Medulla oblongata (tissue), 1 donor: ENCODE measurements around the gene NAMPT.
"Not testable (repeated sequence)": the region's sequence is repeated elsewhere in the genome, so short reads cannot be mapped to it uniquely, and the experiment has no call there.

Experiments used
- DNase-seq: peaks from one replicate; pipeline ENCODE4 v3.0.0-alpha.2; 2015; ENCODE audit errors: extremely low spot score

The NAMPT gene

DNA sequence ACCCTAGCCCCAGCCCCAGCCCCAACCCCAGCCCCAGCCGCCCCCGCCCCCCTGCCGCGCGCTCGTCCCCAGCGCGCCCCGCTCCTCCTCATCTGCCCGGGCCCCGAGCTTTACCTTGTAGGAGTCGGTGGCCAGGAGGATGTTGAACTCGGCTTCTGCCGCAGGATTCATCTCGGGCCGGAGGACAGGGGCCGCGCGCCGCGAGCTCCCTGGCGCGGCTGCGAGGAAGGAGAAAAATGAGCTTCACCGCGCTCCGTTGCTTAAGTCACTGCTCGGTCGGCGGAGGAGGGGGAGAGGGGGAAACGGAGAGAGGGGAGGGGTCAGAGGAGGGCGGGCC, at the start of gene NAMPT:
Gene NAMPT, minus strand, starts transcription at position 270 of the 337 bp plus-strand sequence. Its CDS starts 99 bp downstream, at position 171.
- DNase-seq = no peak

- DNase-seq = no peak
Observed at GRCh38 chr7:106332201-106332600, 47.4 kb upstream of the NAMPT start.

DNA sequence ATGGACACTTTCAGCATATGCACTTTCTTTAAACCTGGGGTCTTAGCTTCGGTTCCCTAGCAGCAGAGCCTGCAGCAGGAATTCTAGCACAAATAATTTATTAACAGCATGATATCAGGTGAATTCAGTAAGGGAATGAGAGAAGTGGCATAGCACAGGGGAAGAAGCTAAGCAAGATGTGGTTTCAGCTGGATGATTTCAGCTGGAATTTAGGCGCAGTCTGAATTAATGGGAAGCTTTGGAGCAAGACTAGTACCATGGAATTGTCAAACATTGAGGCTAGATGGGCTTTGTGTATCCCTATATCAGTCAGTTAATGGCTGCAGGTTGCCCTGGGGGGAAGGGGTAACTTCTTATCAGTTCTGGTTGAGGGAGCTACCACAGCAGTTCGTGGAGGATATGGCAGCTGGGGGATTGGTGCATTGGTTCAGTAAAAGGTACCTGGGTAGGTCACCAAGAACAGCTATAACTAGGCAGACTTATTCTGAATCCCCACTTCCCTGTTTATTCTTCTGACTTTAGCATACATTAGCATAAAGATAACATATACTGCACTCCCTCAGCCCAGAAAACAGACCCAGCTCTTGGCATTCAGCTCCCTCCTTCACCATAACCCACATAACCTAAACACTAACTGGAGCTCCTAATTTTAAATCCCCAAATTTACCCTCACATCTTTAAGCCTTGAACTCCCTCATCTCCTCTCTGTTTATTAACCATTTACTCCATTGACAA, 46.8 kb upstream of the NAMPT start:
- DNase-seq = no peak

GRCh38 chr7:106329971-106330733, 45.4 kb upstream of the NAMPT start:
- no peak for DNase-seq

- DNase-seq = no peak
Observed at GRCh38 chr7:106329408-106329807, 44.6 kb upstream of the NAMPT start.

DNA sequence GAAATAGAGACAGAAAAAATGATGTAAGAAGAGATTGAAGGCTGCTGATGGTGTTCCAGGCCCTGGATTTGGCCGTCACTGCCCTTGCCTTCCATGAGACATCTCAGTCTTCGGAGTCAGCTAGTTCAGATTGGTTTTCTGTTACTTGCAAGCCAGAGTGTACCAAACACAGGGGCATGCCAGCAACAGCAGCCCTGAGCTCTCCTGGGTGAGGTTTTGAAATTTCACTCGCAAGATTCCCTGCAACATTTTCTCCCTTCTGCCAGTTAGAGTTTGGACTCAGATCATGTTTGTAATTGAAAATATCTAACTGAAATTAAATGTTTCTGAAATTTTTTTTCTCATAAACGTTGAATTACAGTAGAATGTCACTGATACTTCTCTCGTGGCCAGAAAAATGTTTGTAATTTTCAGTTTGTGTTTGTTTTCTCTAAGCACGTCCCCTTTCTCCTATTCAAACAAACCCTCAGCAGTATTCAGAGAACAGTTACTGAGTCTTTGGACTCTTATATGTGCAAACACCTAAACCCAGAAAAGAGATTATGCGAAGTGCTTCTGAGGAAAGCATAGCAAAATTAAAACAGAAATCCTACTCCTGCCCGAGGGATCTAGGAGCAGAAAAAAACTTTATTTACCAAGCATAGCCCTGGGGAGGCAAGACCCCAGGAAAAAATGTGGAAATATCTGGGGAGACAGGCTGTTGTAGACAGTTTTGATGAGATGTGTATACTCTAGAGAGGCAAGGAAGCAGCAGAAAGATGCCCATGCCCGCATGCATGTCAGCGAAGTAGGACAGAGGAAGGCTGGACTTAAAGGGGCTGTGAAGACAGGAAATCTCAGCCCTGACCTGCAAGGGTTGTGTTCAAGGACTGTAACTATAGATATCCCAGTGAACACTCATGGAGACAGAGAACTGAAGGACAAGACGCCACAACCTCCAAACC, 43.0 kb upstream of the NAMPT start:
- DNase-seq = no peak

- DNase-seq = no peak
Observed at GRCh38 chr7:106326594-106327537, 42.1 kb upstream of the NAMPT start.

GRCh38 chr7:106324509-106324908, 39.7 kb upstream of the NAMPT start:
- DNase-seq = not testable (repeated sequence)

- DNase-seq = not testable (repeated sequence)
Observed at GRCh38 chr7:106320254-106320770, 35.5 kb upstream of the NAMPT start.

DNA sequence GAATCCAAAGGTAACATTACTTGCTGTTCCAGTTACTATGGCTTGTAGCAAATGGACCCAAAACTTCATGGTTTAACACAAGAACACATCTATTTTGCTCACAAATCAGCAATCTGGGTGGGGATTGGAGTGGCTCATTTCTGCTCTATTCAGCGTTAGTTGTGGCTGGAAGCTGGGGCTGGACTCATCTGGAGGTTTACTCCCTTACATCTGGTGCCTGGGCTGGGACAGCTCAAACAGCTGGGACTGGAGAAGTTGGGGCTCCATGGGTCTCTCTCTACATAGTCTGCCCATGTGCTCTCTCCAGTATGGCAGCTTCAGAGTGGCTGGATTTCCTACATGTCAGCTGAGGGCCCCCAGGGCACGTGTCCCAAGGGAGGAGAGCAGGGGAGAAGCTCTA, 33.7 kb upstream of the NAMPT start:
- no peak for DNase-seq

DNA sequence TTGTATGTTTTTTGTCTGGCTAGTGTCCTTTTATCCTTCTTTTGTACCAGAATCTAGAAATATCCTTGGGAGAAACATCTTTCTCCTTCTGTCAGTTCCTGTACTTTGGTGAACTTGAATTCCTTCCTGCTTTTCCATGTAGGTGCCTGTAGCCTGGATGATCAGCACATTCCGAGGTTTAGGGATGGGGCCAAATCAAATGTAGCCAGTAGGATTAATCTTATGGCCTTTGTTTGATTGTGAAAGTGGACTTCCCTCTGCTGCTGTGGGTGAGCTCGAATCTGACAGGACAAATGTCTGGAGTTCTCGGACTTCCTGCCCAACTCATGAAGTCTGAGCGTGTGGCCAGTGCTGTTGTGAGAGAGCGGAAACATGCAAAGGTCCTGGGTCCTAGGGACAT, 33.2 kb upstream of the NAMPT start:
- DNase-seq = no peak

DNA sequence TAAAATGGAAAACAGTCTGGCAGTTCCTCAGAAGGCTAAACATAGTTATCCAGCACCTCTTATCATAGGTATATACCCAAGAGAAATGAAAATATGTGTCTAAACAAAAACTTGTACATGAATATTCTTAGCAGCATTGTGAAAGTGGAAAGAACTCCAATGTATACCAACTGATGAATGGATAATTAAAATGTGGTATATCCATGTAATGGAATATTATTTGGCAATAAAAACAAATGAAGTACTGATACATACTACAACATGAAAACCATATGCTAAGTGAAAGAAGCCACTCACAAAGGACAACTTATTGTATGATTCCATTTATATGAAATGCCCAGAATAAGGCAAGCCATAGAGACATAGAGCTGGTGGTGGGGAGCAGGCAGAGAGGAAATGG, 32.2 kb upstream of the NAMPT start:
- DNase-seq = no peak

DNA sequence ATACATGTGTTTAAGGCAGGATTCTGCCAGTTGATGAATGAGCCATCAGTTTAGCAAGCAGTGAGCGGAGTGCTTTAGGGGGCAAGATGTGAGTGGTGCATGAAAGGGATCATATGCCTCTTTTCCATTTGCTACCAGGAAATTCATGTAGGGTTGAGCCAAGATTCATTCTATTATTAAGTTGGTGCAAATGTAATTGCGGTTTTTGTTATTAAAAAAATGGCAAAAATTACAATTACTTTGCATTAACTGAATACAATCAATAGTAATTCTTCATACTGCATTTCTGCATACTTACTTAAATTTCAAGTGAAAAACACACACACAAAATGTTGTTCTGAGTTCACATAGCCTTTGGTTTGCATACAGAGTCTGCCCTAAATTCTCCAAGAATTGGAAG, 30.1 kb upstream of the NAMPT start:
- DNase-seq = no peak

- peak; percentile 77 for DNase-seq
Observed at GRCh38 chr7:106313966-106314365, 29.2 kb upstream of the NAMPT start.

- DNase-seq = no peak
Observed at GRCh38 chr7:106313456-106313901, 28.7 kb upstream of the NAMPT start.

DNA sequence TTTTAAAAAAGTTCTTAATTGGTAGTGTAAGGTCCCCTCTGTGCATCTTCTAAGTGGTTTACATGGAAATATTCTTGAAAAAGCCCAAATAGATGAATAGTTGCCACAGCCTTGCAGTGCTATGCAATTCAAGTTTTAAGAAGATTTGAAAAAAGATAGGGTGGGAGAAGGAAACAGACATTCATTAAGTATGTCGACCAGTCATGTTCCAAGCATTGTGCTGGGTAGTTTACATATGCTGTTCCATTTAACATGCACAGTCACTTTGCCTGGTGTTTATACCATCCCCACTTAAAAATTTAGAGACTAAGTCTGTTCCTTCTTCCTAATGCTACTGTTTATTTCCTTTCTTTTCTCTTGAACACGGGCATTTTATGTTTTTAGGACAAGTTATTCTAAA, 28.1 kb upstream of the NAMPT start:
- no peak for DNase-seq

- DNase-seq = no peak
Observed at GRCh38 chr7:106312099-106312871, 27.5 kb upstream of the NAMPT start.

- DNase-seq = no peak
Observed at GRCh38 chr7:106309362-106309761, 24.6 kb upstream of the NAMPT start.

DNA sequence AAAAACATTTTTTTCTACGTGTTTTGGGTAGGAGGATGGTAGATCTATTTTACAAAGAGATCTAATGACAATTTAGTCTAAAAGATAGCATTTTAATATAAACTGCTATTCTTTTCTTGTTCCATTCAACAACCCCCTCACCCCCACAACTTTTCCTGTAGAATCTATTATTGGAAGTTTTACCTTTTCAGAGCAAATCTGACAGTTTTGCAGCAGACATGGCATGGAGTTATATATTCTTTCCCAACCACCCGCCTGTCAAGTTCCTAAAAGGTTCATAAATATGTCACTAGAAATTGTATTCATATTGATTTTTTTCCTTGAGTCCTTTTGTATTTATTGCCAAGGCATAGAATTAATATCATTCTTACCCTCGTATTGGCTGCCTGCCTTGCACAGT, 21.5 kb upstream of the NAMPT start:
- DNase-seq = no peak

- DNase-seq = no peak
Observed at GRCh38 chr7:106305732-106306131, 20.9 kb upstream of the NAMPT start.
